Measurements from ENCODE around the gene GSC.

GSC gene

DNA sequence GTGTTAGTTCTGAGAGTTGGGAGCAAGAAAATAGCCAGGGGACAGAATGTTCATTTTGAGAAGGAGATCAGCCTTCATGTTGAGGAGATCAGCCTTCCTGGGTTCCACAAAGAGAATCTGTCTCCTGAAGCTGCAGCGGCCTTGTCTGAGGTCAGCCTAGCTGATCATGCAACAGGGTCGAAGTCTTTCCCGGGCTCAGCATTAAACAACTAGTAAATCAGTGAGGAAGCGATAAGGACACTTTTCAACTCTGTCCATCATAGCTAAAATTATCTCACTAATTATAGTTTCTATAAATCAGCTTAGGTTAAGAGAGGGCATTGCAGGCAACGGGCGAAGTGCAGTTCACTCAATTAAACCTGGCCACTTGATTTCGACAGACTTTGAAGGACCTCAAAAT lies 7.5 kb downstream of the GSC start:
- no peak overlapping the region for H3K4me3 ChIP-seq (ENCODE audit: low read length in 2 of 2)
- H3K27me3 ChIP-seq (ENCODE audit: control insufficient read depth in 2 of 2, insufficient read depth in 2 of 2, low read length in 2 of 2): peaks cover 23 to 26% of the 10 kb centered on the region in 2 donors
- H3K27ac ChIP-seq (ENCODE audit: low read depth in 2 of 2, low read length in 2 of 2): no peak overlapping the region
- H3K9me3 ChIP-seq (ENCODE audit: control insufficient read depth in 2 of 2, low read length in 2 of 2): no peaks in the 10 kb centered on the region
- H3K36me3 ChIP-seq (ENCODE audit: control insufficient read depth in 2 of 2, insufficient read depth in 2 of 2, low read length in 2 of 2): no peaks in the 10 kb centered on the region
- H3K9ac ChIP-seq (ENCODE audit: low read depth in 1 of 2, low read length in 2 of 2): no peak overlapping the region
- H3K4me1 ChIP-seq (ENCODE audit: control insufficient read depth in 2 of 2, insufficient read depth in 2 of 2, low read length in 2 of 2): no peaks in the 10 kb centered on the region

DNA sequence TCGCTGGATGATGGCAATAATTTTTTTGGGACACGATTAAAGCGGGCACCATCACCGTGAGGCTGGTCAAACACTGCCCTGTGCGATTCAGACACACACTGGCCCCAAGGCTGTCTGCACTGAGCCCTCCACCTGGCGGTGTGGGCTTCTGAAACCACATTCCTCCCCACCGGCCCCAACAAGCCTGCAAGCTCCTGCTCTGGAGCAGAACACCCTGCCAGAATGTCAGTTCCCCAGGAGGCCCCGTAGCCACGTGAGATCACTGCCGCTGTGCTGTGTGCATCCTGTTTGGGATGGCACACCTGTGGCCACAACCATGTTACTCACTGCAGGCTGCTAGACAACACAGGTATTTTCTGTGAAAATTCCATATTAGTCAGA lies 7.9 kb downstream of the GSC start:
- Histone ChIP-seq H3K36me3 (ENCODE audit: control insufficient read depth in 2 of 2, insufficient read depth in 2 of 2, low read length in 2 of 2) (no peaks in the 10 kb centered on the region), H3K27me3 (ENCODE audit: control insufficient read depth in 2 of 2, insufficient read depth in 2 of 2, low read length in 2 of 2) (peaks cover 18 to 22% of the 10 kb centered on the region in 2 donors), H3K9me3 (ENCODE audit: control insufficient read depth in 2 of 2, low read length in 2 of 2) (no peaks in the 10 kb centered on the region), H3K27ac (ENCODE audit: low read depth in 2 of 2, low read length in 2 of 2) (no peak overlapping the region), H3K9ac (ENCODE audit: low read depth in 1 of 2, low read length in 2 of 2) (no peak overlapping the region), H3K4me1 (ENCODE audit: control insufficient read depth in 2 of 2, insufficient read depth in 2 of 2, low read length in 2 of 2) (no peaks in the 10 kb centered on the region), H3K4me3 (ENCODE audit: low read length in 2 of 2) (no peak overlapping the region)

GRCh38 chr14:94761348-94761996 lies 8.4 kb downstream of the GSC start:
- no peaks in the 10 kb centered on the region for H3K36me3 ChIP-seq (ENCODE audit: control insufficient read depth in 2 of 2, insufficient read depth in 2 of 2, low read length in 2 of 2)
- H3K9ac ChIP-seq (ENCODE audit: low read depth in 1 of 2, low read length in 2 of 2): no peak overlapping the region
- peaks cover 13 to 17% of the 10 kb centered on the region in 2 donors for H3K27me3 ChIP-seq (ENCODE audit: control insufficient read depth in 2 of 2, insufficient read depth in 2 of 2, low read length in 2 of 2)
- H3K9me3 ChIP-seq (ENCODE audit: control insufficient read depth in 2 of 2, low read length in 2 of 2): no peaks in the 10 kb centered on the region
- H3K4me3 ChIP-seq (ENCODE audit: low read length in 2 of 2): no peak overlapping the region
- no peak overlapping the region for H3K27ac ChIP-seq (ENCODE audit: low read depth in 2 of 2, low read length in 2 of 2)
- H3K4me1 ChIP-seq (ENCODE audit: control insufficient read depth in 2 of 2, insufficient read depth in 2 of 2, low read length in 2 of 2): no peaks in the 10 kb centered on the region

- Histone ChIP-seq H3K27ac (ENCODE audit: low read depth in 2 of 2, low read length in 2 of 2) (no peak overlapping the region), H3K4me3 (ENCODE audit: low read length in 2 of 2) (no peak overlapping the region), H3K27me3 (ENCODE audit: control insufficient read depth in 2 of 2, insufficient read depth in 2 of 2, low read length in 2 of 2) (peaks cover 0 to 2% of the 10 kb centered on the region in 2 donors), H3K36me3 (ENCODE audit: control insufficient read depth in 2 of 2, insufficient read depth in 2 of 2, low read length in 2 of 2) (no peaks in the 10 kb centered on the region), H3K9me3 (ENCODE audit: control insufficient read depth in 2 of 2, low read length in 2 of 2) (no peaks in the 10 kb centered on the region), H3K4me1 (ENCODE audit: control insufficient read depth in 2 of 2, insufficient read depth in 2 of 2, low read length in 2 of 2) (no peaks in the 10 kb centered on the region), H3K9ac (ENCODE audit: low read depth in 1 of 2, low read length in 2 of 2) (no peak overlapping the region)
Observed at GRCh38 chr14:94756310-94756882, 13.5 kb downstream of the GSC start.

- Histone ChIP-seq H3K27ac (ENCODE audit: low read depth in 2 of 2, low read length in 2 of 2) (no peak overlapping the region), H3K4me3 (ENCODE audit: low read length in 2 of 2) (no peak overlapping the region), H3K9me3 (ENCODE audit: control insufficient read depth in 2 of 2, low read length in 2 of 2) (no peaks in the 10 kb centered on the region), H3K4me1 (ENCODE audit: control insufficient read depth in 2 of 2, insufficient read depth in 2 of 2, low read length in 2 of 2) (no peaks in the 10 kb centered on the region), H3K9ac (ENCODE audit: low read depth in 1 of 2, low read length in 2 of 2) (no peak overlapping the region), H3K27me3 (ENCODE audit: control insufficient read depth in 2 of 2, insufficient read depth in 2 of 2, low read length in 2 of 2) (peaks cover 0 to 2% of the 10 kb centered on the region in 2 donors), H3K36me3 (ENCODE audit: control insufficient read depth in 2 of 2, insufficient read depth in 2 of 2, low read length in 2 of 2) (no peaks in the 10 kb centered on the region)
Observed at GRCh38 chr14:94754391-94754942, 15.4 kb downstream of the GSC start.

DNA sequence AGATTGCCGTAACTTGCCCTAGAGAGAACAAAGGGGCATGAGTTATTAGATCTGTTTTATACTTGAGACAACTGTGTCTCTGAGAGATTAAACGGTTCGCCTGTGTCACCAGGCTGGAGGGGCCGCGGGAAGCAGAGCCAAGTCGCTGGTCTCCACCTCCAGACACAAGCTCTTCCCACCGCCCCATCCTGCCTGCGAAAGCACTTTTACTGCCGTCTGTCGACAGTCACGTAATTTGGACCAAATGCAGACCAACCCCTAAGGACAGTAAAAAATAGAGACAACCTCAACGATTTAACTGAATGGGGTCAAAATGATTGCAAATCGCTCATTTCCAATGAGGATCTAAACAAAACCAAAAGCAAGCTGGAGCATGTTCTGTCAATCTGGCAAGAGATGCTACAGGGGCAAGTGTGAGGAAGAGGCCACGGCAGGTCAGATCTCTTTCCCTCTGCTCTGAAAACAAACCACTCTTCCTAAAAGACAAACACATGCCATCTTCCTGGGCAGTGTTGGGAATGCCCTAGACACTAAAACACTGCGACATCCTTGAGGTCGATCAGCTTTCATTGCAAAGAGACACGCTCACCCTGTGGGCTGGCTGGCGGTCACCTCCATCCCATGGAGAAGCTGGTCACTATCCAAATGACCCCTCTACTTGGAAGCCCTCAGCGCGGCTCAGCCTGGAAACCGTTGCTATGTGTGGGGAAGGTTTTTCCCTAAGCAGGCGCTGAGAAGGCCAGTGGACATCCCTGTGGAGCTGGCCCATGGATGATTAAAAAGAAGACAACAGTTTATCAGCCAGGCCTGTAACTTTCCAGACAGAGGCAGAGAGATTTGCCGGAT lies 17.1 kb downstream of the GSC start:
- no peak overlapping the region for H3K27ac ChIP-seq (ENCODE audit: low read depth in 2 of 2, low read length in 2 of 2)
- no peaks in the 10 kb centered on the region for H3K9me3 ChIP-seq (ENCODE audit: control insufficient read depth in 2 of 2, low read length in 2 of 2)
- no peak overlapping the region for H3K9ac ChIP-seq (ENCODE audit: low read depth in 1 of 2, low read length in 2 of 2)
- H3K27me3 ChIP-seq (ENCODE audit: control insufficient read depth in 2 of 2, insufficient read depth in 2 of 2, low read length in 2 of 2): peaks cover 0 to 2% of the 10 kb centered on the region in 2 donors
- no peaks in the 10 kb centered on the region for H3K4me1 ChIP-seq (ENCODE audit: control insufficient read depth in 2 of 2, insufficient read depth in 2 of 2, low read length in 2 of 2)
- no peaks in the 10 kb centered on the region for H3K36me3 ChIP-seq (ENCODE audit: control insufficient read depth in 2 of 2, insufficient read depth in 2 of 2, low read length in 2 of 2)
- no peak overlapping the region for H3K4me3 ChIP-seq (ENCODE audit: low read length in 2 of 2)

- Histone ChIP-seq H3K4me1 (ENCODE audit: control insufficient read depth in 2 of 2, insufficient read depth in 2 of 2, low read length in 2 of 2) (no peaks in the 10 kb centered on the region), H3K27ac (ENCODE audit: low read depth in 2 of 2, low read length in 2 of 2) (no peak overlapping the region), H3K9me3 (ENCODE audit: control insufficient read depth in 2 of 2, low read length in 2 of 2) (no peaks in the 10 kb centered on the region)
Observed at GRCh38 chr14:94751956-94752355, 18.0 kb downstream of the GSC start.

DNA sequence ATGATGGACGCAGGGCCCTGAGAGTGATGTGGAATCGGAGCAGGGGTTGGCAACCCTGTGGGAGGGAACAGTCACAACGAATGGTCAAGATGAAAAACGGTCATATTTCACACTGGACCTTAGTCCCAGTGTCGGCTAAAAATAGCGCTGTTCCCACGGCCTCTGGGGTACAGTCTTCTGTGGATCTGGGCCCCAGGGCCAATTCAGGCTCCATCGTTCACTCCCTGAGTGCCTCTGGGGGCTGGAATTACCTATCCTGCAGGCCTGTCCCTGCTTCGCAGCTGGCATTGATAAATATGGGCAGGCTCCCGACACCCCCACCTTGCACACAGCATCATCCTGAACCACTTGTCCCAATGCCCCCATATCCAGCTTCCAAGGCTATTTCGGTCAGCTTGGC lies 18.6 kb downstream of the GSC start:
- H3K4me1 ChIP-seq (ENCODE audit: control insufficient read depth in 2 of 2, insufficient read depth in 2 of 2, low read length in 2 of 2): no peaks in the 10 kb centered on the region
- H3K36me3 ChIP-seq (ENCODE audit: control insufficient read depth in 2 of 2, insufficient read depth in 2 of 2, low read length in 2 of 2): no peaks in the 10 kb centered on the region
- no peaks in the 10 kb centered on the region for H3K9me3 ChIP-seq (ENCODE audit: control insufficient read depth in 2 of 2, low read length in 2 of 2)
- no peak overlapping the region for H3K27ac ChIP-seq (ENCODE audit: low read depth in 2 of 2, low read length in 2 of 2)
- no peak overlapping the region for H3K9ac ChIP-seq (ENCODE audit: low read depth in 1 of 2, low read length in 2 of 2)
- peaks cover 0 to 1% of the 10 kb centered on the region in 2 donors for H3K27me3 ChIP-seq (ENCODE audit: control insufficient read depth in 2 of 2, insufficient read depth in 2 of 2, low read length in 2 of 2)
- H3K4me3 ChIP-seq (ENCODE audit: low read length in 2 of 2): no peak overlapping the region

More at GRCh38 chr14:94751956-94752355, 18.0 kb downstream of the GSC start:
- no peaks in the 10 kb centered on the region for H3K36me3 ChIP-seq (ENCODE audit: control insufficient read depth in 2 of 2, insufficient read depth in 2 of 2, low read length in 2 of 2)
- H3K27me3 ChIP-seq (ENCODE audit: control insufficient read depth in 2 of 2, insufficient read depth in 2 of 2, low read length in 2 of 2): peaks cover 0 to 2% of the 10 kb centered on the region in 2 donors
- no peak overlapping the region for H3K4me3 ChIP-seq (ENCODE audit: low read length in 2 of 2)
- H3K9ac ChIP-seq (ENCODE audit: low read depth in 1 of 2, low read length in 2 of 2): no peak overlapping the region

GRCh38 chr14:94750371-94750770 lies 19.5 kb downstream of the GSC start:
- H3K27ac ChIP-seq (ENCODE audit: low read depth in 2 of 2, low read length in 2 of 2): no peak overlapping the region
- no peaks in the 10 kb centered on the region for H3K36me3 ChIP-seq (ENCODE audit: control insufficient read depth in 2 of 2, insufficient read depth in 2 of 2, low read length in 2 of 2)
- no peaks in the 10 kb centered on the region for H3K4me1 ChIP-seq (ENCODE audit: control insufficient read depth in 2 of 2, insufficient read depth in 2 of 2, low read length in 2 of 2)
- H3K27me3 ChIP-seq (ENCODE audit: control insufficient read depth in 2 of 2, insufficient read depth in 2 of 2, low read length in 2 of 2): no peaks in the 10 kb centered on the region
- no peak overlapping the region for H3K9ac ChIP-seq (ENCODE audit: low read depth in 1 of 2, low read length in 2 of 2)
- no peaks in the 10 kb centered on the region for H3K9me3 ChIP-seq (ENCODE audit: control insufficient read depth in 2 of 2, low read length in 2 of 2)
- H3K4me3 ChIP-seq (ENCODE audit: low read length in 2 of 2): no peak overlapping the region
